SK-N-MC (cell line): ENCODE data around the gene SPATA20.

Experiments used
- EZH2 ChIP-seq: fragments of 200-600 bp; sonication (generic); IDR thresholded peaks from one replicate; pipeline ENCODE4 v1.6.1; 2017; ENCODE audit warnings: antibody characterized with exemption
- POLR2AphosphoS5 ChIP-seq: IDR thresholded peaks from 2 replicates; pipeline ENCODE4 v1.6.1; 2012; ENCODE audit warnings: mild to moderate bottlenecking, low read depth, low read length, borderline replicate concordance

DNA sequence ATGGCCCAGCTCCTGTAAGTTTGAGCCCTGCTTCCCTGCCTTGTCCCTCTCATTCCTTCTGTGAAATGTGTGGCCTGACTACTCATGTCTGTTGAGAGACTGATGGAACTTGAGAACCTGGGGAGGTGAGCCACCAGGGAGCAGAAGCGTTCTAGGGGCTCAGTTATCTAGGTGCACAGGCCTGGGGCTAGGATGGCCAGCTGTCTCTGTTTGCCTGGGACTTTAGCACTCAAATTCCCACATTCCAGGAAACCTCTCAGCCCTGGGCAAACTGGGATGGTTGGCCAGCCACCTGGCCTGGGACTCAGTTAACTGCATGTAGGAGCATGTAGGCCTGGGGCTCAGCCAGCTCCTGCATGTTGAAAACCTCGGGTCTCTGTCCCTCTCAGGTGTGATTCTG, 23.8 kb upstream of the SPATA20 start:
- TF ChIP-seq POLR2AphosphoS5 (no peak), EZH2 (no peak)
